Measurements from ENCODE around the gene QPCT.

QPCT gene

GRCh38 chr2:37349231-37349860 is 4.9 kb downstream of the QPCT start:
- ATAC-seq (ENCODE audit: low read depth) = no peak
- TF ChIP-seq, protein P1, sequence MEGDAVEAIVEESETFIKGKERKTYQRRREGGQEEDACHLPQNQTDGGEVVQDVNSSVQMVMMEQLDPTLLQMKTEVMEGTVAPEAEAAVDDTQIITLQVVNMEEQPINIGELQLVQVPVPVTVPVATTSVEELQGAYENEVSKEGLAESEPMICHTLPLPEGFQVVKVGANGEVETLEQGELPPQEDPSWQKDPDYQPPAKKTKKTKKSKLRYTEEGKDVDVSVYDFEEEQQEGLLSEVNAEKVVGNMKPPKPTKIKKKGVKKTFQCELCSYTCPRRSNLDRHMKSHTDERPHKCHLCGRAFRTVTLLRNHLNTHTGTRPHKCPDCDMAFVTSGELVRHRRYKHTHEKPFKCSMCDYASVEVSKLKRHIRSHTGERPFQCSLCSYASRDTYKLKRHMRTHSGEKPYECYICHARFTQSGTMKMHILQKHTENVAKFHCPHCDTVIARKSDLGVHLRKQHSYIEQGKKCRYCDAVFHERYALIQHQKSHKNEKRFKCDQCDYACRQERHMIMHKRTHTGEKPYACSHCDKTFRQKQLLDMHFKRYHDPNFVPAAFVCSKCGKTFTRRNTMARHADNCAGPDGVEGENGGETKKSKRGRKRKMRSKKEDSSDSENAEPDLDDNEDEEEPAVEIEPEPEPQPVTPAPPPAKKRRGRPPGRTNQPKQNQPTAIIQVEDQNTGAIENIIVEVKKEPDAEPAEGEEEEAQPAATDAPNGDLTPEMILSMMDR (IDR thresholded peaks at IDR 0.05; ENCODE audit: poor library complexity, severe bottlenecking) = no peak
- Histone ChIP-seq H3K4me3 (ENCODE audit: severe bottlenecking) (no peak overlapping the region), H3K4me1 (ENCODE audit: insufficient read depth, poor library complexity, severe bottlenecking) (peaks cover 6% of the 10 kb centered on the region), H3K36me3 (ENCODE audit: low read depth) (no peaks in the 10 kb centered on the region), H3K27me3 (ENCODE audit: insufficient read depth, poor library complexity, severe bottlenecking) (no peaks in the 10 kb centered on the region), H3K9me3 (ENCODE audit: severe bottlenecking) (no peaks in the 10 kb centered on the region), H3K27ac (ENCODE audit: poor library complexity, severe bottlenecking) (no peak overlapping the region)
- no peak for DNase-seq (ENCODE audit: low spot score)

DNA sequence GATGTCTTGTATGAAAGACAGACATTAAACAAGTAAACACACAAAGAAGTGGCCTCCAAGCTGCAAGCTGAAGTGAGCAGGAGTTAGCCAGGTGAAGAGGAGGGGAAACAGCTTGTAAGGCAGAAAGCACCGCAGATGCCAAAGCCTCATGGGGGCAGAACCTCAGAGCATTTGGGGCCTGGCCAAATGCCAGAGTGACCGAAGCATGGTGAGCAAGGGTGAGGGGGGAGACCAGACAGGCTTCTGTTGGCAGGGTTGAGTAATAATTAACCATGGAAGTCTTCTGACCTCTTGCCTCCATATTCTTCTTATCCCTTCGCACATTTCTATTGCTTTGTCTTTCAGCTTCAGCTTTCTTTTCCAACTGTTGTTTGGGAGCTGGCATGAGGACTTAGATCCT is 5.6 kb downstream of the QPCT start:
- Histone ChIP-seq H3K4me3 (ENCODE audit: severe bottlenecking) (no peak overlapping the region), H3K36me3 (ENCODE audit: low read depth) (no peaks in the 10 kb centered on the region), H3K9me3 (ENCODE audit: severe bottlenecking) (no peaks in the 10 kb centered on the region), H3K27me3 (ENCODE audit: insufficient read depth, poor library complexity, severe bottlenecking) (no peaks in the 10 kb centered on the region), H3K27ac (ENCODE audit: poor library complexity, severe bottlenecking) (no peak overlapping the region), H3K4me1 (ENCODE audit: insufficient read depth, poor library complexity, severe bottlenecking) (peaks cover 6% of the 10 kb centered on the region)
- TF ChIP-seq, protein P1 (IDR thresholded peaks at IDR 0.05; ENCODE audit: poor library complexity, severe bottlenecking) = no peak
- DNase-seq (ENCODE audit: low spot score) = no peak
- no peak for ATAC-seq (ENCODE audit: low read depth)

DNA sequence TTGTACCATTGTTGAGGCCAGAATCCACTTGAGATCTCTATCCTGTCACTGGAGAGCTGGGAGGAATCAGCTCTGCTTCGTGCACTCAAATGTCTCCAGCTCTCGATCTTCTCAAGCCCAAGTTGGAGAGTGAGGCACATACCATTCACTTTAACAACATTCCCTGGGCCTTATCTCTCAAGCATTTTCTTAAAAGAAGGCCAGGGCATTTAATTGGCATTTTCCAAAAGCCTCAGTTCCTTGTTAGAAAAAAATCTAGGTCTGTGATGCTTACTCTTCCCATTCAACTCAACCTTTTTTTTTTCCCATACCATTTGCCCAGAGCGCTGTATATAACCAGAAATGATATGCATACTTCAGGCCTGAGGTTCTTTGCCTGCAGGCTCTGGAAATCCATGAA is 10.1 kb downstream of the QPCT start:
- H3K4me3 ChIP-seq (ENCODE audit: severe bottlenecking) = no peak overlapping the region
- TF ChIP-seq, protein P1 (IDR thresholded peaks at IDR 0.05; ENCODE audit: poor library complexity, severe bottlenecking) = no peak
- no peaks in the 10 kb centered on the region for H3K27me3 ChIP-seq (ENCODE audit: insufficient read depth, poor library complexity, severe bottlenecking)
- no peak for DNase-seq (ENCODE audit: low spot score)
- ATAC-seq (ENCODE audit: low read depth) = no peak
- H3K27ac ChIP-seq (ENCODE audit: poor library complexity, severe bottlenecking) = no peak overlapping the region
- H3K4me1 ChIP-seq (ENCODE audit: insufficient read depth, poor library complexity, severe bottlenecking) = peaks cover 6% of the 10 kb centered on the region
- H3K9me3 ChIP-seq (ENCODE audit: severe bottlenecking) = no peaks in the 10 kb centered on the region
- H3K36me3 ChIP-seq (ENCODE audit: low read depth) = no peaks in the 10 kb centered on the region

DNA sequence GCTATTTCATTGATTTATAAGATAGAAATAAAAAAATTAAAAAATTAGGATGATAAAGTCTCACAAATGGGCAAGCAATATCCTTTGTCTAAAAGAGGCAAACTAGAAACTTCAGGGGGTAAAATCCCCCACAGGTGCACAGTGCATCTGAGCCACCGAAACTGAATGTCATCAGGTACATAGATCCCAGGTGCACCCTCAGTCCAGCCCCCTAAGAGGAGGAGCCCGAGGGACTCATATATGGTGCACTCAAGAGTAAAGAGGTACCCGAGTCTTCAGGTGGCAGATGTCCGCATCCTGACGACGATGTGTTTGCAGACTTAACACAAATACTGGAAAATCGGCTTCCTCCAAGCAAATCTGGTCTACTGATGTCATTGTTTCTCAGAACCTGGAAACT is 11.3 kb downstream of the QPCT start:
- ATAC-seq (ENCODE audit: low read depth) (no peak), DNase-seq (ENCODE audit: low spot score) (no peak)
- H3K27ac ChIP-seq (ENCODE audit: poor library complexity, severe bottlenecking) = no peak overlapping the region

GRCh38 chr2:37356299-37356698 is 11.9 kb downstream of the QPCT start:
- DNase-seq (ENCODE audit: low spot score) (no peak), ATAC-seq (ENCODE audit: low read depth) (no peak)
- no peaks in the 10 kb centered on the region for H3K9me3 ChIP-seq (ENCODE audit: severe bottlenecking)
- no peak overlapping the region for H3K27ac ChIP-seq (ENCODE audit: poor library complexity, severe bottlenecking)
- no peak overlapping the region for H3K4me3 ChIP-seq (ENCODE audit: severe bottlenecking)
- no peaks in the 10 kb centered on the region for H3K27me3 ChIP-seq (ENCODE audit: insufficient read depth, poor library complexity, severe bottlenecking)
- H3K36me3 ChIP-seq (ENCODE audit: low read depth) = no peaks in the 10 kb centered on the region
- H3K4me1 ChIP-seq (ENCODE audit: insufficient read depth, poor library complexity, severe bottlenecking) = peaks cover 6% of the 10 kb centered on the region
- TF ChIP-seq, protein P1 (IDR thresholded peaks at IDR 0.05; ENCODE audit: poor library complexity, severe bottlenecking) = no peak

More for the DNA sequence above, 11.3 kb downstream of the QPCT start:
- H3K9me3 ChIP-seq (ENCODE audit: severe bottlenecking) = no peaks in the 10 kb centered on the region
- H3K4me3 ChIP-seq (ENCODE audit: severe bottlenecking) = no peak overlapping the region
- peaks cover 6% of the 10 kb centered on the region for H3K4me1 ChIP-seq (ENCODE audit: insufficient read depth, poor library complexity, severe bottlenecking)
- TF ChIP-seq, protein P1 (IDR thresholded peaks at IDR 0.05; ENCODE audit: poor library complexity, severe bottlenecking) = no peak
- no peaks in the 10 kb centered on the region for H3K36me3 ChIP-seq (ENCODE audit: low read depth)
- no peaks in the 10 kb centered on the region for H3K27me3 ChIP-seq (ENCODE audit: insufficient read depth, poor library complexity, severe bottlenecking)

All from RWPE2 (cell line).